GM20431 (cell line): ENCODE data around the gene KCTD12.

Experiments used
- in situ Hi-C: fragments of 300-500 bp; cut with MseI, MboI; formaldehyde crosslinking; loops from one replicate; pipeline ENCODE4 v1.15.0; 2020; ENCODE audit warnings: low sequenced_read_pairs; ENCODE audit not compliant: unreplicated experiment

KCTD12 gene

DNA sequence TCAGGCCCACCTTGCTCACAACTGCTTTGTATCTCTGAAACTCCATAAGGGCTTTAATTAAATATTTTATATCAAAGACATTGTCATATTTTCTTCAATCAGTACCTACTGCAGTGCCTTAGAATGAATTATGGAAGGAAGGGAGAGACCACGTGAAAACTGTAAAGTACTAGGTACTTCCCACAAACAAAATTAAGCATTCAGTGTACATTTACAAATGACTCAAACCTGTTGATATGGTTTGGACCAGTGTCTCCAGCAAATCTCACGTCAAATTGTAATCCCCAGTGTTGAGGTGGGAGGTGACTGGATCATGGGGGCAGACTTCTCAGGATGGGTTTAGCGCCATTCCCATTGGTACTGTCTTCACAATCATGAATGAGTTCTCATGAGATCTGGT is 23.2 kb downstream of the KCTD12 start:
- in situ Hi-C loops = no loop called here

DNA sequence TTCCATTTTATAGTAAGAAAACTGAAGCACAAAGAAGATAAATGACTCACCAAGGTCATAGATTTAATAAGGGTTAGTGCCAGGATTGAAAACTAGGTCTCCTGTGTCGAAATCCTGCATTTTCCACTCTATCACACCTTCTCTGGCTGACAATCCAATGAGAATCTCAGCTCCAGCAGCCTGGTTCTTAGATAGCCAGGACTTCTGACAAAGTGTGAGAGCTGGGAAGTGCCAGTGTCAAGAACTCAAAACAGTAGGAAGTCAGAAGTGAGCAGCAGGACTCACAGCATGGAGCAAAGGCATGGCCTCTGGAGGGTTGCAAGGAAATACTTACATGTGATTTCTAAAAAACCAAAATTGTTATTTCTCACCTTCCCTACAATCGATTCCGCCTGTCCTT is 24.3 kb downstream of the KCTD12 start:
- in situ Hi-C loops = no loop called here

GRCh38 chr13:76860706-76861105 is 25.5 kb downstream of the KCTD12 start:
- in situ Hi-C loops = no loop called here

DNA sequence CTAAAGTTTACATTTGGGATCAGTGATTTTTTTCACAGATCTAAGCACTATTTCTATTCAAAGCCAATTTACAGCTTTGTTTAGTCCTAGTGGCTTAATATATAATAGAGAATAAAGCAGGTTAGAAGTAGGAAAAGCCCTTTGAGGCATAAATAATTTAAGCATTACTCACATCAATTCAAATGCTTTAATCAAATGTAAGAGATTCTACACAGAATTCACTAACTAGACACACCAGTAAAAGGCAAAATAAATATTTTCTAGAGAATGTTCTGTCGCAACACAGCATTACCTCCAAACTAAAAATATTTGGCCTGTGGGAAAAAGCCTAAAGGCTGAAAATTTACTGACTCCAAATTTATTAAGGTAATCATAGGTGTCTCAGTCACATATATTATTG is 31.3 kb downstream of the KCTD12 start:
- in situ Hi-C loops = no loop called here

DNA sequence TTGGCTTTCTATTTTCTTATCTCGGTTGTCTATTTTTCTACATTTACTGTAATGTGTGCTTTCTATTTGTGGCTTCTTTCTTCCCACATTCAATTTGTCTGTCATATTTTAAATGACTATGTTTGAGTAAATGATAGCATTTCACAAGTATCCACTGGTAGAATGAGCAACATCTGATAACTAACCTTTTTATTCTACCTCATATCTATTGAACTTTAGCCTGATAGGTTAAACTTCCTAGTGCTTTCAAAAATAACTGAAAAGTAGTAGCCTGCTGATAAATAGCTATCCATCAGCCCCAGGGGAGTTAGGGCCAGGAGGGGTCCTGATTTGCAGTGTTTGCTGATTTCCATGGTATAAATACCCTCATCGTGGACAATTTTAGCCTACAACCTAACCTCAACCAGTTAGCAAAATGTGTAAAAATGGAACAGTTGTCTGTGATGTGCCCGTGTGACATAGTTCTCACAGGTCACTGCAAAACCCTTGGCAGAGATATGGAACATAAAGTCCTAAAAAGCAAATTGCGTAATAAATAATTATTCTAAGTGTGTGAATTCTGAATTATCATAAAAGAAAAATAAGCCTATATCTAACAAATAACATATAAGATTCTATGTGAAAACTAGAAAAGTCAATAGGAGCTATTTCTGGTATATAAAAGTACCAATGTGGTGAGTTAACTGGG is 32.1 kb downstream of the KCTD12 start:
- in situ Hi-C loops = no loop called here

- in situ Hi-C loops = no loop called here
Measured at GRCh38 chr13:76853481-76853880, 32.7 kb downstream of the KCTD12 start.

GRCh38 chr13:76852986-76853385 is 33.2 kb downstream of the KCTD12 start:
- in situ Hi-C loops = no loop called here

DNA sequence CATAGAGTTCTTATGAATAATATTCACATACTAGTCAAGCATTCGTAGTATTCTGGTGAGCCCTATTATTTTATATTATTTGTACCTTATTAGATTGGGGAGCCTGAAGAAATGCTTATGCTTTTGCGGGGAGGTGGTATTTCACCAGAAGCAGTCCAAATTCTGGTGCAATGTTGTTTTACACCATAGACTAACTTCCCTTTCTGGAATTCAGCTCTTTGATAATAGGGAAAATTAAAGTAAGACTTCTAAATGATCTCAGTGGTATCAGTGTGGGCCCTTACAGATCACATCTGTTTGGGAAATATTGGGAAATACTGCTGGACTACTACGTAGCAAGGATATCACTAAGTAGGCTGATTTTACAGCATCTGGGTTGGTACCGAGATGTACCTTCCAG is 34.2 kb downstream of the KCTD12 start:
- in situ Hi-C loops = no loop called here

- in situ Hi-C loops = no loop called here
Measured at GRCh38 chr13:76849493-76849892, 36.7 kb downstream of the KCTD12 start.

DNA sequence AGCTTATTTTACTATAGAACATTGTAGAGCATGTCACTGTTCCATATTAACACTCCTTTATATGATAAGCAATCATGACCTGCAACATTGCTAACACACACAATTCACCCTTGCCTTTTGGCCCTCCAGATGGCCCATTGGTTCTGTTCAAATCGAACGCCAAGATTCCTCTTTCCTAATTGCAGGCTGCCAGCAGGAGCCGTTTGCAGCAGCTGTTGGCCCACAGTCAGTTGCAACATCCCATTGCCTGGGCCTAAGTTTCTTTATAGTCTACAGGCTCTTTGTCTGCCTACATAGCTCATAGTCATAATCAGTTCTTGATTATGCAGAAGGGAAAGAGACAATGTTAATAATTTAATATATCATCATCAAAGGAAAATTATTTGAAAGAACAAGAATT is 37.6 kb downstream of the KCTD12 start:
- in situ Hi-C loops = no loop called here

GRCh38 chr13:76846363-76846762 is 39.8 kb downstream of the KCTD12 start:
- in situ Hi-C loops = no loop called here

GRCh38 chr13:76845865-76846264 is 40.3 kb downstream of the KCTD12 start:
- in situ Hi-C loops = no loop called here

DNA sequence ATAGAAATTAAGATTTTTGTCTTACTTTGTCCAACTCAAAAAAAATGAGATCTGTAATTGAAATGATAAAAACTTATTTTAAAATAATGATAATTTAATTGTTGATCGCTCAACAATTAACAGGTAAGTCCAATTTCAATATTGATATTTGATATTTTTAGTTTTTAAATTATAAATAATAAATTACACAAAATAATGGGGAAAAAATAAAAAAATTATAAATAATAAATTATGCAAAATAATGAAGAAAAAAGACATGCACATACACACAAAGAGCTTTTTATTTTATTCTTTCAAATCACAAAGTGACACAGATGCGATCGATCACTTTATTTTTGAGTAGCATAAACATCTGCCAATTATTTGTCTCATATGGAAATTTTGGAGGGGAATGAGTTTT is 40.8 kb downstream of the KCTD12 start:
- in situ Hi-C loops = no loop called here

GRCh38 chr13:76837801-76838200 is 48.4 kb downstream of the KCTD12 start:
- in situ Hi-C loops = no loop called here

GRCh38 chr13:76836311-76836710 is 49.9 kb downstream of the KCTD12 start:
- in situ Hi-C loops = no loop called here

GRCh38 chr13:76833441-76833954 is 52.7 kb downstream of the KCTD12 start:
- in situ Hi-C loops = no loop called here

DNA sequence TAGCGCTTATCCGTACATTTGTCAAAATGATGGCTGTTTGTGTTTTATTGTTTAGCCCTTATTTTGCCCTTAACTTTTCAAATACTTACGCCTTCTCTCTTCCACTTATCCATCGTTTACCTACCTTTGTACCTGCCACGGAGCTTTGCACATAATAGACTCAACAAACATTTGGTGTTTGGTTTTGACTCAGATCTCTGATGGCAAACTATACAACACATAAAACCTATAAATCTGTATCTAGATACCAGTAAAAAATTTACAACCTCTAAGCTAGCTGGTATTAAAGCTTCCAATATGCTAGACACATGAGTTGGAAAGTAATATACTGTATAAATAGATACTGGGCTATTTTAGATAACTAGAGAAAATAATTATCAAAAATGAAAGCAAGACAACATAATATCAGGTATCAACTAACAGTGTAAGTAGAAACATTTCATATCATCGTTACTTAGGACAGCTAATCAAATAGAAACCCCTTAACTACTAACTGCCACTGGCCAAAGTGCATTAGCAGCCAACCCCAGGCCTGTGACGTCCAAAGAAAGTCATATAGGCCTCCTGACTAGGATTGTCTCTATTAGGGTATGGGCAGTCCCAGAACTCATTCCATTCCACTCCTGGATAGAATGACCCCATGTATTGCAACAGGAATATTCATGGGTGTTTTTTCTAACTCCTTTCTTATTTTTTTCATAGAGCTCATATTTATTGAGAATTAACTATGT is 53.8 kb downstream of the KCTD12 start:
- in situ Hi-C loops = no loop called here

GRCh38 chr13:76830805-76831204 is 55.4 kb downstream of the KCTD12 start:
- in situ Hi-C loops = no loop called here
